ENCODE measurements around the gene NCAPH2.

GRCh38 chr22:50508897-50509296 lies 873 bp downstream of the NCAPH2 start:
- no peak for TF ChIP-seq CTCF (IDR thresholded peaks at IDR 0.05)
- no peak for TF ChIP-seq POLR2A (IDR thresholded peaks at IDR 0.05)

All from uterus (tissue), 2 donors.